Raji (cell line): ENCODE measurements around the gene CEP135.
A peak's percentile ranks its signal among the peaks of the same experiment; 100 is the strongest.

Source experiments
- POLR2A ChIP-seq: IDR thresholded peaks from 2 replicates; pipeline ENCODE4 v1.6.1; 2011; ENCODE audit warnings: low read depth, low read length, control low read depth; ENCODE audit not compliant: insufficient read depth

The CEP135 gene, protein sequence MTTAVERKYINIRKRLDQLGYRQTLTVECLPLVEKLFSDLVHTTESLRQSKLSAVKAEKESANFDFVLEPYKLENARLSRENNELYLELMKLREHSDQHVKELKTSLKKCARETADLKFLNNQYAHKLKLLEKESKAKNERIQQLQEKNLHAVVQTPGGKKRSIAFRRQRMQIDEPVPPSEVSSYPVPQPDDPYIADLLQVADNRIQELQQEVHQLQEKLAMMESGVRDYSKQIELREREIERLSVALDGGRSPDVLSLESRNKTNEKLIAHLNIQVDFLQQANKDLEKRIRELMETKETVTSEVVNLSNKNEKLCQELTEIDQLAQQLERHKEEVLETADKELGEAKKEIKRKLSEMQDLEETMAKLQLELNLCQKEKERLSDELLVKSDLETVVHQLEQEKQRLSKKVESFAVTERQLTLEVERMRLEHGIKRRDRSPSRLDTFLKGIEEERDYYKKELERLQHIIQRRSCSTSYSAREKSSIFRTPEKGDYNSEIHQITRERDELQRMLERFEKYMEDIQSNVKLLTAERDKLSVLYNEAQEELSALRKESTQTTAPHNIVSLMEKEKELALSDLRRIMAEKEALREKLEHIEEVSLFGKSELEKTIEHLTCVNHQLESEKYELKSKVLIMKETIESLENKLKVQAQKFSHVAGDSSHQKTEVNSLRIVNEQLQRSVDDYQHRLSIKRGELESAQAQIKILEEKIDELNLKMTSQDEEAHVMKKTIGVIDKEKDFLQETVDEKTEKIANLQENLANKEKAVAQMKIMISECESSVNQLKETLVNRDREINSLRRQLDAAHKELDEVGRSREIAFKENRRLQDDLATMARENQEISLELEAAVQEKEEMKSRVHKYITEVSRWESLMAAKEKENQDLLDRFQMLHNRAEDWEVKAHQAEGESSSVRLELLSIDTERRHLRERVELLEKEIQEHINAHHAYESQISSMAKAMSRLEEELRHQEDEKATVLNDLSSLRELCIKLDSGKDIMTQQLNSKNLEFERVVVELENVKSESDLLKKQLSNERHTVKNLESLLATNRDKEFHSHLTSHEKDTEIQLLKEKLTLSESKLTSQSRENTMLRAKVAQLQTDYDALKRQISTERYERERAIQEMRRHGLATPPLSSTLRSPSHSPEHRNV

DNA sequence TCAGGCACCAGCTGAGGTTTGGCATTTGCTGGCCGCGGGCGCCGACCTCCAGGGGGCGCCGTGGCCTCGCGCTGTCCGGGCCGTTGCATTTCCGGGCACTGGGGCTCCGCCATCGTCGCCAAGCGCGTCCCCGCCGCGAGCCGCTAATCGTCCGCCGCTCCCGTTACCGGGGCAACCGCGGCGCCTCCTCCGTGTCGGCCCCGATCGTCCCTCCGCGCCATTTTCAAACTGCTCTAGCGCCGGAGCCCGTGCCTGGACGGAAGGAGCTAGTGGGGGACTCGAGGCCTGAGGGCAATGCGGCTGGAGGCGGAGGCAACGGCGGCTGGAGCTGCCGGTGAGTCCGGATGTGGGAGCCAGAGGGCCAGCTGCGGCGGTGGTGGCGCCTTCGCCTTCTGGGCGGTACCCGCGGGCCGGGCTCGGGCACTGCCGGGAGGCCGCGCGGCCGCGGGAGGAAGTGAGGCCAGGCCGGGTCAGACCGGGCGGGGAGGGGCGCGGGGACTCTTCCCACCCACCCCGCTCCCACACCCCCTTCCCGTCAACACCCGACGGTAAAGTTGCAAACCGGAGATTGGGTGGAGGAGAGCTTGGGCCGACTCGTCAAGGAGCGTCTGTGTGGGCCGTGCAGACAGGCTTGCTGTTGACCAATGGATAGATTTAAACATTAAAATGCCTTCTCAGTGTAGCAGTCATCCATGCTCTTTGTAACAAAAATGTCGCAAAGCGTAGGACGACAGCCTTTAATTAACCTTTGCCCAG lies at the start of gene CEP135:
Gene CEP135 (plus strand): TSS at position 220 of the 756 bp plus-strand sequence. CDS start 3,186 bp downstream, outside the sequence.
- peak; percentile 86 for TF ChIP-seq POLR2A

DNA sequence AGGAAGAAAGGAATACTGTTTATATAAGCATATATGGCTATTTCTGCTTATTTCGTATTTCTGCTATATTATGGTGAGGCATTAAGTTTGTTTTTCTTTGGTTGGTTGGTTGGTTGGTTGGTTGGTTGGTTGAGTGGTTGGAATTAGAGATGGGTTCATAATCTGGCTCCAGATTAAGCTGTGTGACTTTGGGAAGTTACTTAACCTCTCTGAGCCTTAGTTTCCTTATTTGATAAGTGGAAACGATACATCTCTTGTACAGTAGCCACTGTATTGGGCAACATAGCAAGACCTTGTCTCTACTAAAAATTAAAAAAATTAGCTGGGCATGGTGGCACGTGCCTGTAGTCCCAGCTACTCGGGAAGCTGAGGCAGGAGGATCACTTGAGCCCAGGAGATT lies 46.1 kb upstream of the CEP135 start:
- no peak for TF ChIP-seq POLR2A

DNA sequence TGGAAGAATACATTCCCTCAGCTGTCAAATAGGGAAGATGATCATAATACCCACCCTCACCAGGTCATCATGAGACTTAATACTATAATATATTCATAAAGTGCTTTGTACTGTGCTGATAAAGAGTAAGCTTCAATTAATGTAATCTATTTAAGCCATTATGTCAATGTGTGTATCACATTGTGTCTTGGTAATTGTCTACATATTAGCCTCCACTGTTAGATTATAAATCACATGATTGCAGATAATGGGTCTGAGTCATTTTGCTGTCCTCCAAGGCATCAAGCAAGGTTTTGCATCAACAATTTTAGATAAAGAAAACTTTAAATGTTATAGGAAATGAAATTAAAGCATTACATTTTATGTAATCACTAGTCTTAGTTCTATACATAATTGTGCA lies 45.2 kb upstream of the CEP135 start:
- TF ChIP-seq POLR2A: no peak

DNA sequence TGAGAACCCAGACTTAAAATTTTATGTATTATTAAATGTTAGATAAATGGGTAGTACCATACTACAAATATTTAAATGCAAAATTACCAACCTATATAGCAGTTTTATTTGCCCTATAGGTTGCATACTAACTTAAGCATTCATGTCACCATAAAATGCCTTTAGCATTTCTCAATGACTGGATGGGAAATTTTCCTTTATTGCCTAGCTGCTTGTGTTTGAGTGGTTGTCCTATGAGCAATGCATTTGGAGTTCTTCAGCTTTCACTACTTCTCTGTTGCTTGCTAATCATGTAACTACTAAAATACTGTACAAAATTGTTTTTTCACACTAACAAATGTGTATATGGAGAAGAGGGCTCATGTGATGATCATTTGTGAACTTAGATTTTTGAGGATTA lies 44.2 kb upstream of the CEP135 start:
- TF ChIP-seq POLR2A: no peak

DNA sequence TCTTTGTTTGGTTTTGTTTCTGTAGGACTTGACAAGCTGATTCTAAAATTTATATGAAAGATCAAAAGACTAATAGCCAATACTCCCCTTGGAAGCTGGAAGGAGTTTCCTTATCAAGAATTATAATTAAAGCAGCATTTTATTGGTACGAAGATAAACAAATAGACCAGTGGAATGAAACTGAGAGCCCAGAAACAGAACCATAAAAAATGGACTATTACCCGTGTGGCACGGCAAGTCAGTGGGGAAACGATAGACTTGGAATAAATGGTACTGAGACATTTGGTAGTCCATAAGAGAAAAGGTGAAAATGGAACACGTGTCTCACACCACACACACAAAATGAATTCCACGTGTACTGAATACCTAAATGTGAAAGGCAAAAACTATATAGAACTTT lies 42.4 kb upstream of the CEP135 start:
- TF ChIP-seq POLR2A: no peak

DNA sequence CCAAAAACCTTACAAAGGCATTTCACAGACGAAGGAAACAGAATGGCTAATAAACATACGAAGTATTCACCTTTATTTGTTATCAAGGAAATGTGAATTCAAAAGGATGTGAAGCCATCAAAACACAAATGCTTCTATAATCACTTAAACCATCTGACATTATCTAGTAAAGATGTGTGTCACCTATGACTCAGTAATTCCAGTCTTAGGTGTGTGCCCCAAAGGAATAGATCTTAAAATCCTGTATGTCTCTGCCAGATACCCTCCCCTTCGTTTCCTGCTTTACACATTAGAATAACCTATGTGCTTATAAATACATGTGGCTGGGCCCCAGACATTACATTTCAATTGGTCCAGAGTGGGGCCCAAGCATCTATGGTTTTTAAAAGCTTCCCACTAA lies 41.8 kb upstream of the CEP135 start:
- no peak for TF ChIP-seq POLR2A

DNA sequence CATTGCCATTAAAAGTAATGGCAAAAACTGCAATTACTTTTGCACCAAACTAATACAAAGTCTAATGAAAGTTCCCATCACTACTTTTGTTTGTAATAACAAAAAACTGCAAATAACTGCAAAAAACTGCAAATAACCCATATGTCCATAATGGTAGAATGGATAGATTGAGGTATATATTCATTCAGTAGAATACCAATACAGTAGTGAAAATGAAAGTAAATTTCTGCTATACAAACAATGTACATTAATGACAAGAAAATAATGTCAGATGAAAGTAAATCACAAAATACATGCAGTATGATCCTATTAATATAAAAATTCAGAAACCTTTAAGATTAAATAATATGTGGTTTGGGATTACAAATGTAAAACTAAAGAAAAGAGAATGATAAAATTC lies 41.3 kb upstream of the CEP135 start:
- no peak for TF ChIP-seq POLR2A

DNA sequence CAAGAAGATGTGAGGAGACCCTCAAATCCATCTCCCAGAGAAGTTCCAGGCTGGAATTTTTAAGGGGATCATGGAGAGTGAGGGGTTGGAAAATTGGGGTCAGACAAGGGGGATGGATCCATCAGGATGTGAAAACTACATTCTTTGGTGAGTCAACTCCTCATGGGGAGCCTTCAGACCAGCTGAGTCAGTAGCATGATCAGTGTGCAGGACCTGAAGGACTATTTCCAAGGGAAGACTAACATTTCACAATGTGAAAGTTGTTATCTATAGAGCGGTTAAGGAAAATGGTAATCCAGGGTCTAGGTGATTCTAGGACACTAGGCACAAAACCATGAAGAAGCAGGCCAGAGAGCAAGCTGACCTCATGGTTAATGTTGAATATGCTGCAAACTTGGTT lies 38.6 kb upstream of the CEP135 start:
- TF ChIP-seq POLR2A: no peak

DNA sequence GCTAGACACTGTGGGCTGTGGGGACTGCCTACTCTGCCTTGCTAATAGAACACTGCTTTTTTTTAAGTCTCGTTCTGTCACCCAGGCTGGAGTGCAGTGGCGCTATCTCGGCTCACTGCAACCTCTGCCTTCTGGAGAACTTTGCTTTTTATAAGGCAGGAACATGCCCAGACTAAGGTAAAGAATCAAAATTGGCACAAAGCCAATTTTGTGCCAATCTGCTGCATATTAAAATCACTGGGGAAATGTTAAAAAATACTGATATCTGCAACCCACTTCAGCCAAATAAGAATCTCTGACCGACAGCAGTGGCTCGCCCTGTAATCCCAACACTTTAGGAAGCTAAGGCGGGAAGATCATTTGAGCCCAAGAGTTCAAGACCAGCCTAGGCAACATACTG lies 36.5 kb upstream of the CEP135 start:
- TF ChIP-seq POLR2A: no peak

DNA sequence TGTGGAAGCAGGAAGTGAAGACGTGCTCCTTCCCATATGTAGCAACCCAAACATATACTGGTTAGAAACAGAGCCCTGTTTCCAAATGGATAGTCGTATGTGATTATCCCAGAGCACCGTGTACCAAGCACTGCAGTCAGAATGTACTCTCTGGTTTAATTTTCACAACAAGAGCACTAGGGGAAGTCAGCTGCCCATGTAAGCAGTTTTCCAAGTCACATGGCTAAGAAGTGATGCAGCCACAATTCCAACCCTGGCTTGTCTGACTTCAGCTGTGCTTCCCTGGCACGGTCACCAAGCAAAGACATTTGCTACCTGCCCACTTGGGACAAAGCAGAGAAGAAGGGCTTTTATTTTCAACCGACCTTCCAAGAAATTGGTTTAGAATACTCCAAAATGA lies 28.2 kb upstream of the CEP135 start:
- TF ChIP-seq POLR2A: no peak

DNA sequence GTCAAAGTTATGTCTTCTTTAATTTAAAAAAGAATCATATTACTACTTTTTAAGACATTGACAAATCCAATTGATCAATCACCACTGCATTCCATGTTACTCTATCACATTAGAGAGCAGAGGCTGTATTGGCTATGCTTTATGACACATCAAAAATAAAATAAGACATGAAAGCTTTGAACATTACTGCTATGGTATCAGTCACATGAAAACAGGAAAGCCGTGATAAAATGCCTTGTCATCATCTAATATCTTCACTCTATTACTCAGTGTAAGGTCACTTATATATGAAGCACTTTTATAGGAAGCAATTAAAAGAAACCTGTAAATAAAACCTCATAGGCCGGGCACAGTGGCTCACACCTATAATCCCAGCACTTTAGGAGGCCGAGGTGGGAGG lies 27.7 kb upstream of the CEP135 start:
- no peak for TF ChIP-seq POLR2A

DNA sequence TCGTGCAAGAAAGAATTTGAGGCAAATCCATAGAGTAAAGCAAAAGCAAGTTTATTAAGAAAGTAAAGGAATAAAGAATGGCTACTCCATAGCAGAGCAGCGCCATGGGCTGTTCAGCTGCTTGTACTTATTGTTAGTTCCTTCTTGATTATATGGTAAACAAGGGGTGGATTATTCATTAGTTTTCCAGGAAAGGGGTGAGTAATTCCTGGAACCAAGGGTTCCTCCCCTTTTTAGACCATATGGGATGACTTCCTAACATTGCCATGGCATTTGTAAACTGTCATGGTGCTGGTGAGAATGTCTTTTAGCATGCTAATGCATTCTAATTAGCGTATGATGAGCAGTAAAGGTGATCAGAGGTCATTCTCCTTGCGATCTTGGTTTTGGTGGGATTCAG lies 23.5 kb upstream of the CEP135 start:
- no peak for TF ChIP-seq POLR2A

DNA sequence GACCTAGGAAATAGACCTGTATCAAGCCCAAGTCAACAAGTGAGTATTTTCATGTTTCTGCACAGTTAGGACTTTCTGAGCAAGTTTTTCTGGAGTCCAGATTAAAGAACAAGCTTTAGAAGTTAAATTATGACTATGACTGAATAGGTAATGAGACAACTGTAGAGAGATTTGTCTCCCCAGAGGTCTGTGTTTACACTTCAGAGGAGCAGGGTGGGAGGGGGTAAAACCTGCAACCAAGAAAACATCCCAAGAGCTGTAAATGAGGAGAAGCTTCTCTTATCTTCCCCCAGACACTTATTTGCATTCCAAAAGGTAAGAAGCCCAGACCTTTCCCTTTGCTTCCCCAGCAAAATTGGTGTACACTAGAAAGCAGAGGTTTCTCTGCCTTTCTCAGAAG lies 22.1 kb upstream of the CEP135 start:
- no peak for TF ChIP-seq POLR2A

DNA sequence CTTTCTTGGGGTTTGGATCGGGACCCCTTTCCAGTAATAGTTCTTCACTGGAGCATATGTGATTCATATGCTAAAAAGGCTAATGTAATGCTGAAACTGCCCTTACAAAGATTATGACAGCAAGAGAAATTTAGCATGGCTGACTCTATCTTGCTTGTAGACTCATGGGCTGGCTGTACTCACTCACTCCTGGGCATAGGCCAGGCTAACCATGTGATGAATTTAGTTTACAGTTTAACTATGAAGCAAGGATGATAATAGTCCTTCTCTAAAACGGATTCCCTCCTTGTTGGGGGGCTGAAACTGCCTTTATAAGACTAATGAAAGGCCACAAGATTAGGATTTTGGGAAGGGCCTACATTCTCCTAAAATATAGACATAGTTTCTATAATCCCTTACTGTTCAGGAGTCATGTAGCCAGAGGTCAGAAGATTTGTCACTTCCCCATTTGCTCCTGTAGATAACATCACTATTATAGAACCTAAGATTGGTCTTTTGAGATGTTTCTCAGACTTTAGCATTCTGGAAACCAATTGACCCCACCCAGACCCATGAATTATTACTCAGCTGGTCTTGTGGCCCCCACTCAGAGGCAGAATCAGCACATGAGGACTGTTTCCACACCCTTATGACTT lies 20.8 kb upstream of the CEP135 start:
- no peak for TF ChIP-seq POLR2A
